ENCODE data around the gene PLEKHD1. TPM values are rescaled to one million over a fixed set of nuclear protein-coding genes. Genes with fewer than 3 reads are reported as not detected.

PLEKHD1 gene
- total RNA-seq, 2 experiments from 2014 or later, result 0.47 to 0.63 TPM

DNA sequence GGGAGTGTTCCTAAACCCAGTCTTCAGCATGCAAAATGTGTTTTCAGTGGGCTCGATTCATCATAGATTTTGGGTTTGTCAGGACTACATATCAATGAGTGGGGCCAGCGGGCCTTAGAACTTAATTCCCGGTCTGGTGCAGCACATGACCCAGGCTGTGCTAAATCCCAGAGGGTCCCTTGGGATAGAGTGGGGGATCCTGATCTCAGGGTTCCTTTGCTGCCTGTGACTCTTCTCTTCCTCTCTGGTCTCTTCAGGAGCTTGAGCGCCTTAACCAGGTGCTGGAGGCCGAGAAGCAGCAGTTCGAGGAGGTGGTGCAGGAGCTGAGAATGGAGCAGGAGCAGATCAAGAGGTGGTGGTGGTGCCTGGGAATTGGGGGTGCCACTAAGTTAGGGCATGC, 37.5 kb downstream of the PLEKHD1 start:
- Mint-ChIP-seq H3K27ac (no peak overlapping the region), H3K4me3 (no peak overlapping the region), H3K36me3 (ENCODE audit: low read depth) (no peaks in the 10 kb centered on the region), H3K4me1 (ENCODE audit: low read depth) (no peaks in the 10 kb centered on the region), H3K9me3 (no peaks in the 10 kb centered on the region), H3K27me3 (peaks cover 38% of the 10 kb centered on the region)
- peaks cover 4 to 6% of the 10 kb centered on the region in 2 experiments for H3K27me3 ChIP-seq (ENCODE audit: control insufficient read depth in 1 of 2, insufficient read depth in 2 of 2, low read length in 2 of 2)
- ChIA-PET CTCF (no interaction called here), POLR2A (no interaction called here)
- no peak overlapping the region for H3K4me3 ChIP-seq (ENCODE audit: low read length)
- H3K27ac ChIP-seq (ENCODE audit: low read depth in 1 of 2, low read length in 2 of 2), result no peak overlapping the region
- ATAC-seq (ENCODE audit: poor library complexity) (no peak), DNase-seq (no peak)
- no peaks in the 10 kb centered on the region for H3K36me3 ChIP-seq (ENCODE audit: insufficient read depth, low read length)
- TF ChIP-seq, protein P1, sequence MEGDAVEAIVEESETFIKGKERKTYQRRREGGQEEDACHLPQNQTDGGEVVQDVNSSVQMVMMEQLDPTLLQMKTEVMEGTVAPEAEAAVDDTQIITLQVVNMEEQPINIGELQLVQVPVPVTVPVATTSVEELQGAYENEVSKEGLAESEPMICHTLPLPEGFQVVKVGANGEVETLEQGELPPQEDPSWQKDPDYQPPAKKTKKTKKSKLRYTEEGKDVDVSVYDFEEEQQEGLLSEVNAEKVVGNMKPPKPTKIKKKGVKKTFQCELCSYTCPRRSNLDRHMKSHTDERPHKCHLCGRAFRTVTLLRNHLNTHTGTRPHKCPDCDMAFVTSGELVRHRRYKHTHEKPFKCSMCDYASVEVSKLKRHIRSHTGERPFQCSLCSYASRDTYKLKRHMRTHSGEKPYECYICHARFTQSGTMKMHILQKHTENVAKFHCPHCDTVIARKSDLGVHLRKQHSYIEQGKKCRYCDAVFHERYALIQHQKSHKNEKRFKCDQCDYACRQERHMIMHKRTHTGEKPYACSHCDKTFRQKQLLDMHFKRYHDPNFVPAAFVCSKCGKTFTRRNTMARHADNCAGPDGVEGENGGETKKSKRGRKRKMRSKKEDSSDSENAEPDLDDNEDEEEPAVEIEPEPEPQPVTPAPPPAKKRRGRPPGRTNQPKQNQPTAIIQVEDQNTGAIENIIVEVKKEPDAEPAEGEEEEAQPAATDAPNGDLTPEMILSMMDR (IDR thresholded peaks at IDR 0.05), result no peak
- no peaks in the 10 kb centered on the region for H3K4me1 ChIP-seq (ENCODE audit: insufficient read depth, low read length)
- H3K9me3 ChIP-seq (ENCODE audit: control insufficient read depth in 1 of 2, insufficient read depth in 1 of 2, low read length in 2 of 2), result no peaks in the 10 kb centered on the region
- intact Hi-C loops (cut with DNase I, micrococcal nuclease), result no loop called here

DNA sequence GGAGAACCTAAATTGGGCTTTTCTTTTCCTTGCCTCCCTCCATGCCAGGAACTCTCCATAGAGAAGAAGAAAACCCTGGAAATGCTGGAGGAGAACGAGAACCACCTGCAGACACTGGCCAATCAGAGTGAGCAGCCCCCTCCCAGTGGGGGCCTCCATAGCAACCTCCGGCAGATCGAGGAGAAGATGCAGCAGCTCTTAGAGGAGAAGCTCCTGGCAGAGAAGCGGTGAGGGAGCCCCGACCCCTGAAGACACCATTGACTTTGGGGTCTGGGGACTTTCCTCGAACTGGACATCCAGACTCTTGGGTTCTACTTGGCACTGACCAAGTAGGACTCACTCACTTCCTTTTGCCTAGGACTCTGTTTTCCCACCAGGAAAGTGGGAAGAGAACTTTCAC, 41.4 kb downstream of the PLEKHD1 start:
- intact Hi-C loops (cut with DNase I, micrococcal nuclease), result no loop called here
- H3K36me3 ChIP-seq (ENCODE audit: insufficient read depth, low read length), result no peaks in the 10 kb centered on the region
- H3K4me1 ChIP-seq (ENCODE audit: insufficient read depth, low read length), result no peaks in the 10 kb centered on the region
- ChIA-PET CTCF (no interaction called here), POLR2A (no interaction called here)
- H3K4me3 Mint-ChIP-seq, result no peak overlapping the region
- H3K36me3 Mint-ChIP-seq (ENCODE audit: low read depth), result no peaks in the 10 kb centered on the region
- no peak overlapping the region for H3K27ac ChIP-seq (ENCODE audit: low read depth in 1 of 2, low read length in 2 of 2)
- TF ChIP-seq, protein P1 (IDR thresholded peaks at IDR 0.05), result no peak
- no peak overlapping the region for H3K4me3 ChIP-seq (ENCODE audit: low read length)
- no peaks in the 10 kb centered on the region for H3K9me3 ChIP-seq (ENCODE audit: control insufficient read depth in 1 of 2, insufficient read depth in 1 of 2, low read length in 2 of 2)
- H3K27ac Mint-ChIP-seq, result no peak overlapping the region
- peaks cover 0 to 4% of the 10 kb centered on the region in 2 experiments for H3K27me3 ChIP-seq (ENCODE audit: control insufficient read depth in 1 of 2, insufficient read depth in 2 of 2, low read length in 2 of 2)
- no peaks in the 10 kb centered on the region for H3K4me1 Mint-ChIP-seq (ENCODE audit: low read depth)
- no peaks in the 10 kb centered on the region for H3K9me3 Mint-ChIP-seq
- ATAC-seq (ENCODE audit: poor library complexity) (no peak), DNase-seq (no peak)
- H3K27me3 Mint-ChIP-seq, result peaks cover 24% of the 10 kb centered on the region

DNA sequence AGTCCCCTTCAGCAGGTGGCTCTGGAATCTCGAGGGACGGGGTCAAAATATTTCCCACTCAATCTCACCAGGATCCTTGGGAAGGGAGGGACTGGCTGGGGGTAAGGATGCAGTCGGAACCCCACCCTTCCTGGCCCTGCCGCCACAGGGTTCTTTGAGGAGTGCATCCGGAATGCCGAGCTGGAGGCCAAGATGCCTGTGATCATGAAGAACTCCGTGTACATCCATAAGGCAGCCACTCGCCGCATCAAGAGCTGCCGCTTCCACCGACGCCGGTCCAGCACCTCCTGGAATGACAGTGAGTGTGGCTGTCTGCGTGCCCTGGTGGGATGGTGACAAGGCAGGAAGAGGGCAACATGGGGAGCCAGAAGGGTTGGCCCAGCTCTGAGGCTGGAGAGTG, 43.1 kb downstream of the PLEKHD1 start:
- no peak overlapping the region for H3K27ac ChIP-seq (ENCODE audit: low read depth in 1 of 2, low read length in 2 of 2)
- ATAC-seq (ENCODE audit: poor library complexity) (no peak), DNase-seq (no peak)
- H3K4me1 ChIP-seq (ENCODE audit: insufficient read depth, low read length), result no peaks in the 10 kb centered on the region
- no peaks in the 10 kb centered on the region for H3K9me3 Mint-ChIP-seq
- H3K4me3 ChIP-seq (ENCODE audit: low read length), result no peak overlapping the region
- no peak overlapping the region for H3K4me3 Mint-ChIP-seq
- no peaks in the 10 kb centered on the region for H3K4me1 Mint-ChIP-seq (ENCODE audit: low read depth)
- POLR2A ChIA-PET, result no interaction called here
- H3K27me3 Mint-ChIP-seq, result peaks cover 13% of the 10 kb centered on the region
- H3K27ac Mint-ChIP-seq, result no peak overlapping the region
- H3K36me3 ChIP-seq (ENCODE audit: insufficient read depth, low read length), result no peaks in the 10 kb centered on the region
- H3K27me3 ChIP-seq (ENCODE audit: control insufficient read depth in 1 of 2, insufficient read depth in 2 of 2, low read length in 2 of 2), result peaks cover 0 to 4% of the 10 kb centered on the region in 2 experiments
- H3K9me3 ChIP-seq (ENCODE audit: control insufficient read depth in 1 of 2, insufficient read depth in 1 of 2, low read length in 2 of 2), result no peaks in the 10 kb centered on the region
- CTCF ChIA-PET, result no interaction called here
- intact Hi-C loops (cut with DNase I, micrococcal nuclease), result no loop called here
- TF ChIP-seq, protein P1 (IDR thresholded peaks at IDR 0.05), result no peak
- no peaks in the 10 kb centered on the region for H3K36me3 Mint-ChIP-seq (ENCODE audit: low read depth)
